ENCODE results near the gene NCOA1.

DNA sequence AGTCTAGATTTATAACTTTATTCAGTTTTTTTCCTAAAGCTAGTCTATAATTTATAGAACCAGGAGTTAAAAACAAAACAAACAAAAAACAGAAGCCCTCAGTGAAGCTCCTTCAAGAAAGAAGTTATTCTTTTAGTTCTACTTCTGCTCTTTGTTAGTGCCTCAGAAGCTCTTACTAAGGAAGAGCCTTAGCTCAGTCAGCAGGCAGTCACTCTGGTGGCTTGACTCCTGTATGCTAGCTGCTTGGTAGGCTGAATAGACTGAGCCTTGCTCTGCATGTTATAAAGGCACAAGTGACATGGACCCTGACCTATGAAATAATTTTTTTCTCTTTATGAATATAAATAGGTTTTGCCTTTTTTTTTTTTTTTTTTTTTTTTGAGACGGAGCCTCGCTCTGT lies 24.8 kb downstream of the NCOA1 start:
- TF ChIP-seq RARB (CRISPR knock-in tag; IDR thresholded peaks at IDR 0.05) (no peak), PATZ1 (CRISPR knock-in tag; IDR thresholded peaks at IDR 0.05; ENCODE audit: borderline replicate concordance) (no peak), CREB5 (CRISPR knock-in tag; IDR thresholded peaks at IDR 0.05; ENCODE audit: low read depth) (no peak), BACH2 (CRISPR knock-in tag; IDR thresholded peaks at IDR 0.05; ENCODE audit: borderline replicate concordance) (no peak), ISL1 (CRISPR knock-in tag; IDR thresholded peaks at IDR 0.05) (no peak), ESRRG (CRISPR knock-in tag; IDR thresholded peaks at IDR 0.05) (no peak), ZFP30 (CRISPR knock-in tag; IDR thresholded peaks at IDR 0.05) (no peak), ZNF565 (CRISPR knock-in tag; conservative IDR thresholded peaks at IDR 0.05; ENCODE audit: low read depth) (no peak), SNAI2 (CRISPR knock-in tag; IDR thresholded peaks at IDR 0.05) (no peak)

All from SK-N-SH treated with all-trans-retinoic acid at 6 μM for 48 hours (cell line).